ENCODE results near the gene FASTKD3.

- TF ChIP-seq CTCF (IDR thresholded peaks at IDR 0.05 in 2 of 3, conservative IDR thresholded peaks at IDR 0.05 in 1 of 3; ENCODE audit: borderline replicate concordance in 1 of 3, insufficient read depth in 1 of 3, low read depth in 2 of 3, low read length in 2 of 3) (peak in 2 of 3 experiments; percentile 43 to 46; a peak in 4 of 6 replicates), EZH2phosphoT487 (IDR thresholded peaks at IDR 0.05; ENCODE audit: borderline replicate concordance) (no peak), RAD21 (IDR thresholded peaks at IDR 0.05; ENCODE audit: low read depth) (no peak), POLR2AphosphoS5 (IDR thresholded peaks at IDR 0.05; ENCODE audit: low read depth, low read length) (no peak), YY1 (IDR thresholded peaks at IDR 0.05; ENCODE audit: extremely low read depth, insufficient replicate concordance, low read depth, low read length) (no peak)
- TF ChIP-seq, protein P1, sequence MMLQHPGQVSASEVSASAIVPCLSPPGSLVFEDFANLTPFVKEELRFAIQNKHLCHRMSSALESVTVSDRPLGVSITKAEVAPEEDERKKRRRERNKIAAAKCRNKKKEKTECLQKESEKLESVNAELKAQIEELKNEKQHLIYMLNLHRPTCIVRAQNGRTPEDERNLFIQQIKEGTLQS (IDR thresholded peaks at IDR 0.05) = no peak
- TF ChIP-seq, protein P2, sequence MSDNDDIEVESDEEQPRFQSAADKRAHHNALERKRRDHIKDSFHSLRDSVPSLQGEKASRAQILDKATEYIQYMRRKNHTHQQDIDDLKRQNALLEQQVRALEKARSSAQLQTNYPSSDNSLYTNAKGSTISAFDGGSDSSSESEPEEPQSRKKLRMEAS (IDR thresholded peaks at IDR 0.05) = no peak
Observed at GRCh38 chr5:7897014-7897600, 28.3 kb upstream of the FASTKD3 start.
